GM13976 (cell line): ENCODE data around the gene ATP9A.
"Not testable (repeated sequence)": the region's sequence is repeated elsewhere in the genome, so short reads cannot be mapped to it uniquely, and the experiment has no call there.

Experiments
- DNase-seq: peaks from one replicate; pipeline ENCODE4 v3.0.0; 2012; ENCODE audit warnings: low spot score
- CTCF ChIP-seq: IDR thresholded peaks from 2 replicates; pipeline ENCODE4 v1.5.1; 2012; ENCODE audit warnings: borderline replicate concordance, mild to moderate bottlenecking; ENCODE audit not compliant: insufficient read depth; ENCODE audit errors: extremely low read depth, missing control alignments, control extremely low read depth
- in situ Hi-C: fragments of 300-500 bp; cut with MboI; formaldehyde crosslinking; loops from one replicate; pipeline ENCODE4 v1.12.0; 2022; ENCODE audit warnings: low sequenced_read_pairs, mixed read lengths, inconsistent platforms; ENCODE audit not compliant: unreplicated experiment

The ATP9A gene

GRCh38 chr20:51691703-51692102, 76.5 kb downstream of the ATP9A start:
- no peak for TF ChIP-seq CTCF
- DNase-seq = no peak
- in situ Hi-C loops = no loop called here

GRCh38 chr20:51688600-51689244, 79.5 kb downstream of the ATP9A start:
- in situ Hi-C loops = no loop called here
- DNase-seq = no peak
- no peak for TF ChIP-seq CTCF

GRCh38 chr20:51687630-51688029, 80.6 kb downstream of the ATP9A start:
- DNase-seq = no peak
- in situ Hi-C loops = no loop called here
- no peak for TF ChIP-seq CTCF

GRCh38 chr20:51687108-51687507, 81.1 kb downstream of the ATP9A start:
- no peak for DNase-seq
- no peak for TF ChIP-seq CTCF
- in situ Hi-C loops = no loop called here

- in situ Hi-C loops, DNase-seq: not testable (repeated sequence)
These were observed 82.7 kb downstream of the ATP9A start for GRCh38 chr20:51685494-51685893.

GRCh38 chr20:51680067-51680749, 88.0 kb downstream of the ATP9A start:
- TF ChIP-seq CTCF = no peak
- in situ Hi-C loops = no loop called here
- no peak for DNase-seq

- TF ChIP-seq CTCF = no peak
- in situ Hi-C loops = no loop called here
- no peak for DNase-seq
These were observed 88.8 kb downstream of the ATP9A start for GRCh38 chr20:51679254-51679921.
